ENCODE results near the gene SDSL.

SDSL gene

DNA sequence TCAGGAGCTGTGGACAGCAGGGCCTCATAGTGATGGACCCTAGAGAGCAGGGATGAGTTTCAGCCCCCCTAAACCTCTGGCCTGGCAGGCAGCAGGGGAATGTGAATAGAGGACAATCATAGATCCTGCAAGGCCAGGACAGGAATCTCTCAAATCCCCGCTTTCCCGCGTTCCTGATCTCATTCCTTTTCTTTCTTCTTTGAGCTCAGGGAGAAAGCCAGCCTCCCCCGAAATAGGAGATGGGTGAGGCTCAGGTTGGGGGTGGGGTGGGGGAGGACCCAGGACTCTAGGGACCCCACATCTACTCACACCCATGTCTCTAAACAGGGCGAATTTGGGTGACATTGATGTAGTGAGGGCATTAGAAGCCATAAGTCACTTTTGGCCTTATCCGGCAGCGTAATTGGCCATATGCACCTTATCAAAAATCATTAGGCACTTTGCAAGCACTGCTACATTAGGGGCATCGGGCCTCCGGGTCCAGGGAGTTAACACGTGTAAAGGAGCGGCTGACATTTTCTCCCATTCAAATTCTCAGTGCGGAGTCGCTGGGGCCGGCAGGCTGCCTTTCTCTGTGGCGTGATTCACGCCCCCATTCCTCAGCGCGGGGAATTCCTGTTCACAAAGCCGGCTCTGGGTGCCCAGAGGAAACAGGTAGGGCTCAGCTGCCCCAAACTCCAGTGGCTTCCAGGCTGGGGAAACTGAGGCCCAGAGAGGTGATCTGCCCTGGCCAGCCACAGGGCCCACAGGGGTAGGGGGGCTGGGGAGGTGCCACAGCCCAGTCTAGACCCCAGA lies 48.0 kb downstream of the SDSL start:
- no peak for DNase-seq

- DNase-seq = no peak
Observed at GRCh38 chr12:113470871-113471618, 48.9 kb downstream of the SDSL start.

DNA sequence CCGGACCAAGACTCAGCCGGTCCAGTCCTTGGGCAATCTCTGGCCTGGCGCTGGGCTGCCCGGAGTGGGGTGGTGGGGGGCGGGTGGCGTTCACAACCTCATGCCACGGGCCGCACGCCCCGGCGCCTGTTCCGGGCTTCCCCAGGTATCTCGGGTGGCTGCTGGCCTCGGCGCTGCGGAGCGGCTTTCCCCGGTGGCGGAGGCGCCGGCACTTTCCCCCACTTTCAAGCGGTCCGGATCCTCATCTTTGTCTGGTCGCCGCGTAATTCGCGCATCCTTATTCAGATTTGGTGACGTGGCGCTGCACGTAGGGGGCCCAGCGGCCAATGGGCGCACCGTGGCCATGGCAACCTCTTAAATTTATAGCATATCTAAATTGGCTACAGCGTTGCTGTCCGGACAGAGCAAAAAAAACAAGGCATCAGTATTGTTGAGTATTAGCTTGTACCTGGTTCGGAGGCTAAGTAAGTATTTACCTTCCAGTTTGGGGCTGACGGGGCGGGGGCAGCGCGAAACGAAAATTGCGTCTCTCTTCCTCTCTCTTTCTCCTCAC lies 49.5 kb downstream of the SDSL start, which contains the start of gene LHX5:
TSS of gene LHX5 (minus strand) at position 253 of the 553 bp plus-strand sequence. CDS start 373 bp downstream, outside the sequence.
- no peak for DNase-seq

- no peak for DNase-seq
Observed at GRCh38 chr12:113472191-113473121, 50.3 kb downstream of the SDSL start.

GRCh38 chr12:113473400-113473799 lies 51.2 kb downstream of the SDSL start:
- no peak for DNase-seq

DNA sequence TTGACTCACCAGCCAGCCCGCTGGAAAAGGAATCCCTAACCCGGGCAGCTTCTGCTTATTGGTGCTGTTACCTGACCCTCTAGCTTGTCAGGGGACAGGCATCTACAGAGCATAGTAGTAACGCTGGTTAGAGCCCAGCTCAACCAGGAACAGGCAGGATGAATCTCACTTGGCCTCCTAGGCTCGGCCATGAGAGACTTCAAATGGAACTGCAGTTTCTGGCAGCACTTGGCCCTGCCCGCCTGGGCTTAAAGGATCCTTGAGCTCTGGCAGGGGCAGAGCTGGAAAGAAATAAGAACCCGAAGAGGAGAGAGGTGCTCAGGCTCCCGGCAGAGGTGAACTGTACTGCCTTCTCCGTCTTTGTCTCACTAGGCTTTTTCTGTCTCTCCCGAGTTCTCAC lies 51.8 kb downstream of the SDSL start:
- no peak for DNase-seq

DNA sequence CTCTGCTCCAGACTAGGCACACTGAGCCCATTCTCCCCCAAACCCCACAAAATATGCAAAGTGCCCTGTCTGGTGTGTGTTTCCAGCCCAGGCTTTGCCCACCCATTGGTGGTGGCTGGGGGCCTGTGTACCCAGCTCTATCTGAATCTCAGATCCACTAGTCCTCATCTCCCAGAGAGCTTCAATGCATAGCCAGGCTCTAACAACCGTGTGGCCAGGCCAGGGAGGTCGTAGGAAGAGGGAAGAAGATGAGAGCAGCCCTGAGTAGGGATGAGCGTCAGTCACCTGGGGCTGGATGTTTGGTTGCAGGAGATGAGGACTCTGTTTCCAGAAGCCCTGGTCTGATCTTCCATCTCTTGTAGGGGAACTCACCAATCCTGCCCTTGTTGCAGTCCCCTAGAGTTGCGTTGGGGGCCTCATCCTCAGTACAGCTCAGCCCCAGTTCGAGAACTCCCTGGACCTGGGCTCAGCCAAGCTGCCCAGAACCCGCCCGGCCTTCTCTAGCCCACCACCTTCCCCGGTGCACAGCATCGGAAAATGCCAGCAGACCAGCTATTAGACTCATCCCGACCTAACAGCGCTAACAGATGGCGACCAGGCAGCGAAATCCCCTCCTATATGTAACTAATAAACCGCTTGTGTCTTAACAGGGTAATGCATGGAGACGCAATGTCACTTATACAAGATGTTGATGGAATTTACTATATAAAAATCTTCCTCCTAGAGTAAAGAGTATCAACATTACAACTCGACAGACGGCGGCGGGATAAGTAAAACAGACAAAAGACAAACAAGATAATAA lies 52.7 kb downstream of the SDSL start:
- DNase-seq = no peak

- no peak for DNase-seq
Observed at GRCh38 chr12:113475451-113476175, 53.4 kb downstream of the SDSL start.

- DNase-seq = no peak
Observed at GRCh38 chr12:113476176-113476986, 54.2 kb downstream of the SDSL start.

DNA sequence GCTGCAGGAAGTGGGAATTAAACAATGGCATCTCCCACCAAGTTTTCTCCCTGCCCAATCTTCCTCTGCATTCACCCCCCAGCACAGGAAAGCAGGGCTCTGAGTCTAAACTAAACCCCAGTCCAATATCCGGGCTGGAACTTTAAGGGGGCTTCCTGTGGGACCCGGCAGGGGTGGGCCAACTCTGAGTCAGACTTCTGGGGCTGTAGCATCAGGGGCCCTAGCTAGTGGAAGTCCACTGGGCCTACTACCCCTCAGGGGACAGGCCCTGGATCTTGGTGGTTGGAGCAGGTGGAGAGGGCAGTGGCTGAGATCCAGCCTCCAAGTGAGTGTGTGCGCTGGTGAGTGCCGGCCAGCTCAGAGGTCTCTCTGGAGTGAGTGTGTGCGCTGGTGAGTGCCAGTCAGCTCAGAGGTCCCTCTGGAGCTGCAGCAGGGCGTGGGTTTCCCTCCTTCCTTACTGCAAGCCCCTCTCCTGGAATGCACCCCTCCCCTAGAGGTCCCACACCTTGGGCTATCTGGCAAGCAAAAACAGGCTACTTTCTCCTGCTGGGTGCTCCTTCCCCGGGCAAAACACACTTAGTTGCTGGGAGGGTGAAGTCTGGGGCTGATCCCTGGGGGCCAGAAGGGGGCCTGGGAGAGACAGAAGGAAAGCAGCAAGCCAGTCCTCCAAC lies 55.1 kb downstream of the SDSL start:
- no peak for DNase-seq

- DNase-seq = no peak
Observed at GRCh38 chr12:113477842-113478215, 55.6 kb downstream of the SDSL start.

- no peak for DNase-seq
Observed at GRCh38 chr12:113478351-113479011, 56.3 kb downstream of the SDSL start.

DNA sequence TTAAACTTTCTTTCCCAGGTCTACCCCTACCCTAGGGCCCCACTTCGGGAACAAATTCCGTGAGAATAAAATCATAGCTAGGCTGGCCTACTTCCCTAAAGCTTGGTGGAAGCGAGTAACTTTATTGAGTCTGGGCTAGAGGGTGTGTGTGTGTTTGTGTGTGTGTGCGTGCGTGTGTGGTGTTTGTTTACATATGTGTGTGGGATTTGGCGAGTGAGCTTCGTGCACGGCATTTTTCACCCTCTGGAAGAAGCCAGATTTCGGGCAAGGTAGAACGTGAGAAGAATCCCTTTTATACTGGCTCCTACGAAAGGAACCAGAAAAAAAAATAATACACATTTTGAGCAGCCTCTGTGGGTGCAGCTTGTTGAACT lies 57.0 kb downstream of the SDSL start:
- DNase-seq = no peak

GRCh38 chr12:113479590-113480335 lies 57.6 kb downstream of the SDSL start:
- no peak for DNase-seq

- DNase-seq = no peak
Observed at GRCh38 chr12:113480336-113480971, 58.3 kb downstream of the SDSL start.

DNA sequence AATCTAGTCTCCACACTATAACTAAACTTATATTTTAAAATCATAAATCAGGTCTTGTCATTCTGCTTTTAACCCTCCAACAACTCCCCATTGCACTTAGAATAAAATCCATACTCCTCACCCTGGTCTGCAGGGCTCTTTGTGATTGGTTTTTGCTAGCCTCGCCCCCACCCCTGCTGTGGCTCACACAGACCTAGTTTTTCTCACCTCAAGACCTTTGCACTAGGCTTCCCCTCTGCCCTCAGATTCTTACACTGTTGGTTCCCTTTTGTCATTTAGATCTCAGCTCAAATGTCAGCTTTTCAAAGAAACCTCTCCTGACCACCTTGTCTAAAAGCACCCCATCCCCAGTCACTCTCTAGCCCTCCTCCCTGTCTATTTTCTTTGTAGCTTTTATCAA lies 60.2 kb downstream of the SDSL start:
- no peak for DNase-seq

DNA sequence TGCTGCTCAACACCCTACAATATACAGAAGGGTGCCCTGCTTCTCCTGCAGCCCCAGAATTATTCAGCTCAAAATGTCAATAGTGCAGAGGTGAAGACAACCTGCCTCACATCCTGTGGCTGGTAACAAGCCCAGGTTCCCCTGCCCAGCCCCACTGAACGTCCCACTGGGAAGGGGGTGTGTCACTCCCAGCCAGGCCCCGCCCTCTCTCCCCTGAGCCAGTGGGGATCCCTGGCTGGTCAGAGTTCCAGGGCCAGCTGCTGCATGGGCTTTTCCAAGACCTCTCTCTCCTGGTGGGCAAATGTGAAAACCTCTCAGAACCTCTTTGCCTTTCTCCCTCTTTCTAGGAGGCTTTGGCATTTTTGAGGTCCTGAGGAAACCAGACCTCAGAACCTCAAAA lies 63.1 kb downstream of the SDSL start:
- no peak for DNase-seq

DNA sequence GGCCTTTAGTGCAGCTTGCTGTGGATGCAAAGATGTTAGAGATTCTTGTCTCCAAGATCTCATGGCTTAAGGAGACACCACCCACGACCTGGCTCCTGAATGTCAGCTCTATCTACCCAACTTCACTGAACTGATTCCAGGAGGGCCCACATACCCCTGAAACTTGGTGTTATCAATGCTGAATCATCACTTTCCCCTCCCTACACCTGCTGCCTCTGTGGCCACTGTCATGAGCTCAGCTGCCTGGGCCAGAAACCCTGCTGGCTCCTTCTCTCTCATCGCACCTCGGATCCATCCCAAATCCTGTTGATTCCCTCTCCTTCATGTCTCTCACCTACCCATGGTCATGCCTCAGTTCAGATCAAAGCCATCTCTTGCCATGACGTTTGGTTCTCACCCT lies 64.5 kb downstream of the SDSL start:
- DNase-seq = no peak
